NB4 (cell line): Measurements from ENCODE around the gene IFNGR2.
"Not testable (repeated sequence)": the region's sequence is repeated elsewhere in the genome, so short reads cannot be mapped to it uniquely, and the experiment has no call there.

Experiments
- DNase-seq: peaks from one replicate; pipeline ENCODE4 v3.0.0; 2010; ENCODE audit warnings: low read depth
- H3K4me3 ChIP-seq: one replicate; pipeline ENCODE4 v1.5.1; 2011; ENCODE audit warnings: mild to moderate bottlenecking, low read depth, low read length, moderate library complexity
- CTCF ChIP-seq: IDR thresholded peaks from one replicate; pipeline ENCODE4 v1.5.1; 2012; ENCODE audit warnings: low read depth, low read length
- MYC ChIP-seq: IDR thresholded peaks from 2 replicates; pipeline ENCODE4 v1.6.1; 2011; ENCODE audit warnings: low read depth, low read length
- POLR2A ChIP-seq: IDR thresholded peaks from 2 replicates; pipeline ENCODE4 v1.6.1; 2011; ENCODE audit warnings: mild to moderate bottlenecking; ENCODE audit not compliant: insufficient read length; ENCODE audit errors: extremely low read depth
- TF ChIP-seq, protein P1 (sequence below): IDR thresholded peaks from 2 replicates; pipeline ENCODE4 v1.6.1; 2011; ENCODE audit warnings: low read depth, low read length

The IFNGR2 gene

GRCh38 chr21:33379934-33380333, 23.3 kb upstream of the IFNGR2 start:
- peak; percentile 92 for DNase-seq
- TF ChIP-seq, protein P1, sequence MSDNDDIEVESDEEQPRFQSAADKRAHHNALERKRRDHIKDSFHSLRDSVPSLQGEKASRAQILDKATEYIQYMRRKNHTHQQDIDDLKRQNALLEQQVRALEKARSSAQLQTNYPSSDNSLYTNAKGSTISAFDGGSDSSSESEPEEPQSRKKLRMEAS, result peak; percentile 45; the same call in 1 of the 2 replicates
- peak; percentile 2 for TF ChIP-seq POLR2A
- TF ChIP-seq MYC, result peak; percentile 32; the same call in 1 of the 2 replicates
- H3K4me3 ChIP-seq, result peak overlapping the region; percentile 3

DNA sequence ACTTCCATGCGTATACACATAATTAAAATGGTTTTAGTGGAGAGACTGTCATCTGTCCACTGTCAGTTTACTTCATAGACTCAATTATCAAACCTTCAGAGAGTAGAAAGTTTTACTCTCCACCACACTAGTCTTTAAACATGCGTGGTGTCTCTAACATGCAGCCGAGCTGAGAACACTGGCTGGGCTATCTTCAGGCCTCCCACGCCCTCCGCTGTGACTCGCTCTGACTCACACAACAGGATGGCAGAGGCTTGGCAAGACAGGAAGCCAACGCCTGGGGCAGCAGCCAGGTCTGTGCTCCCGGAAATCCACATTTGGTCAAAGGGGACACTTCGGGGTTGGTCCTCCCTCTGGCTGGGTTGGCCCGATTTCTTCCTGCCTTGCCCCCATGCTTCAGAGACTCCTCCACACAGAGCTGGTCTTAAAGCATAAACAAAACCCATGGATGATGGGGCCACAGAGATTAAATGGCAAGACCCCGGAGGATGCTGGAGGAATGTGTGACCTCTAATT, 22.7 kb upstream of the IFNGR2 start:
- 0 out of 2 replicates have a peak, but pooled peaks have one; percentile 52 for TF ChIP-seq MYC
- TF ChIP-seq, protein P1, result peak; percentile 66
- no peak for TF ChIP-seq POLR2A
- no peak for TF ChIP-seq CTCF
- peak; percentile 98 for DNase-seq
- peak overlapping the region; percentile 3 for H3K4me3 ChIP-seq

- H3K4me3 ChIP-seq, DNase-seq: not testable (repeated sequence)
These were observed 21.8 kb upstream of the IFNGR2 start for GRCh38 chr21:33381381-33381780.

DNA sequence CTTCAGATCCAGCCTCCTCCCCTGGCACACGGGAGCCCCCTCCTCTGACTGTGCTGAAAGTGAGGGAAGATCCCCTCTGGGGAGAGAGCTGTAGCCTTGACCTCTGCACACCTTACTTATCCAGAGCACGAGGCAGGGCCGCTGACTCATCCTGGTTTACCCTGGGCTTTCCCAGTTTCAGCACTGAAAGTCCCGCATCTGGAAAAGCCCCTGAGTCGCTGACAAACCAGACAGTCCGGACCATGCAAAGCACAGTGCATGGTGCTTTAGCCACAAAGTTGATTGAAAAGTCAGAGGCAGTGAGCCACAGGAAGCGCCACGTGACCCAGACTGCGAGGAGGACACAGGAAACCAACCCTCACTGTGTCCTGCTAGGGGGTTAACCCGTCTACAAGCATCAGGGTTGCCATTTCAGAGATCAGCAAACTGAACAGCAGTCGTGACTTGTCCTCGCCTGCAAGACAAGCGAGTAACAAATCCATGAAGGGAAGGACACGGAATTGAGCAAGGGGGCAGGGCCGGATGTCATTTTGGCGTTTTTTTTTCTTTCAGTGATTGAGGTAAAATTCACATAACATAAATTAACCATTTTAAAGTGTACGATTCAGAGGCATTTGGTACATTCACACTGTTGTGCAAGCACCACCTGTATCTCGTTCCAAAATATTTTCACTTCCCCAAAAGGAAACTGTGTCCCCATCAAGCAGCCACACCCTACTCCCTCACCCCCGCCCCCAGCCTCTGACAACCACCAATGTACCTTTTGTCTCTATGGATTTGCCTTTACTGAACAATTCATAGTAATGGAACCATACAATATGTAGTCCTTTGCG, 19.9 kb upstream of the IFNGR2 start:
- H3K4me3 ChIP-seq, result peak overlapping the region; percentile 45

GRCh38 chr21:33384841-33385331, 18.3 kb upstream of the IFNGR2 start:
- no peak overlapping the region for H3K4me3 ChIP-seq
- TF ChIP-seq CTCF (no peak), MYC (no peak), POLR2A (no peak)
- TF ChIP-seq, protein P1, result no peak
- no peak for DNase-seq

More for the DNA sequence above, 19.9 kb upstream of the IFNGR2 start:
- DNase-seq, result peak; percentile 95
- TF ChIP-seq MYC (peak; percentile 82), POLR2A (peak; percentile 50), CTCF (no peak)
- TF ChIP-seq, protein P1, result peak; percentile 99

- TF ChIP-seq MYC (no peak), CTCF (peak; percentile 16)
- DNase-seq, result no peak
- no peak overlapping the region for H3K4me3 ChIP-seq
These were observed 16.9 kb upstream of the IFNGR2 start for GRCh38 chr21:33386222-33386784.

DNA sequence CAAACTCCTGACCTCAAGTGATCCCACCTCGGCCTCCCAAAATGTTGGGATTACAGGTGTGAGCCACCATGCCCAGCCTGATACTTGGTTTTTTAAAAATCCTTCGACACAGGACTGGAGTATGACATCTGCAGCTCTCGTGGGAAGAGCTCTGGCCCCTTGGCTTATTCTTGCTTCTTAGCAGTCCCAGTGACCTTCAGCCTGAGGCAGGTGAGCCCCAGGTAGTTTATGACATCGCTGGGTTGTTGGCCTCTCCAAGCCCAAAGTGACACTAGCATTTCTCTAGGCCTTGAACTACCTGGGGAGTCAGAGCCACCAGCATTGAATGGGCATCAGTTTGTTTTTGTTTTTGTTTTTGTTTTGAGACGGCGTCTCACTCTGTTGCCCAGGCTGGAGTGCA, 15.9 kb upstream of the IFNGR2 start:
- no peak for DNase-seq
- TF ChIP-seq MYC, result no peak
- TF ChIP-seq POLR2A, result no peak
- TF ChIP-seq CTCF, result no peak
- TF ChIP-seq, protein P1, result no peak
- H3K4me3 ChIP-seq, result no peak overlapping the region
